22Rv1 (cell line): ENCODE results near the gene NAPA.
A peak's percentile ranks its signal among the peaks of the same experiment; 100 is the strongest.

Experiments used
- H3K27ac ChIP-seq: fragments of 450-650 bp; 2 replicates; pipeline ENCODE4 v1.5.1; 2017
- ZFX ChIP-seq: fragments of 450-650 bp; IDR thresholded peaks from 2 replicates; pipeline ENCODE4 v1.6.1; 2017; ENCODE audit warnings: antibody characterized with exemption, borderline replicate concordance
- TF ChIP-seq, protein P1 (sequence below): fragments of 450-650 bp; IDR thresholded peaks from 2 replicates; pipeline ENCODE4 v1.5.1; 2017; ENCODE audit warnings: mild to moderate bottlenecking

The NAPA gene

DNA sequence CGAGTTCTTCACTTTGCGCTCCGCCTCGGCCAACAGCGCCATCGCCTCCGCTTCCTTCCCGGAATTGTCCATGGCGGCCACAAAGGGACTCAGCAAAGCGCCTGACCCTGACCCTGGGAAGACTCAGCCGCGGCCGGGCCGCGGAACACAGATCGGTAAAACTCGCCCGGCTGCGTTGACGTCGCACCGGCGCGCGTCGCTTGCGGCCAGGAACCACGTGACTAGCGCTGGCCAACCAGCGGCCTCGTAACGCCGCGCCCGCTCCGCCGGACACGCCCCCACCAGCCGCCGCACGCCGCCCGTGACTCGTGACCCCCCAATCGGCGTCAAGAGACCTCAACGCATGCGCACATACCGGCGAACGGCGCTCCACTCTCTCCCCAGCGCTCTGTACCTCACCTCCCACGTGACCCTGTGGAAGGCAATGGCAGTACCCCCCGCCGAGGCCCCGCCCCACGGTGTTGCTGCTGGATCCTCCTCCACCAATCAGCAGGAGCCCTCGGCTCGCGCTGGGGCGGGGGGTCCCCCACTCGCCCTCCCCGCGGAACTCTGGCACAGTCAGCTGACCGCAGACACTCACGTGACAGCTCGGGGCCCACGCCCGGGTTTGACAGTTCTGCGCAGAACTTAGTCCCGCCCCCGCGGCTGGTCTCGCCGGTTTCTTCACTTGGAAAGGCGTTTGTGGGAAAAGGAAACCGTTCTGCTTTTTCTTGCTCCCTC, at the start of gene NAPA:
Gene NAPA, minus strand, starts transcription at position 195 of the 720 bp plus-strand sequence. Its CDS starts 123 bp downstream, at position 72.
- TF ChIP-seq, protein P1, sequence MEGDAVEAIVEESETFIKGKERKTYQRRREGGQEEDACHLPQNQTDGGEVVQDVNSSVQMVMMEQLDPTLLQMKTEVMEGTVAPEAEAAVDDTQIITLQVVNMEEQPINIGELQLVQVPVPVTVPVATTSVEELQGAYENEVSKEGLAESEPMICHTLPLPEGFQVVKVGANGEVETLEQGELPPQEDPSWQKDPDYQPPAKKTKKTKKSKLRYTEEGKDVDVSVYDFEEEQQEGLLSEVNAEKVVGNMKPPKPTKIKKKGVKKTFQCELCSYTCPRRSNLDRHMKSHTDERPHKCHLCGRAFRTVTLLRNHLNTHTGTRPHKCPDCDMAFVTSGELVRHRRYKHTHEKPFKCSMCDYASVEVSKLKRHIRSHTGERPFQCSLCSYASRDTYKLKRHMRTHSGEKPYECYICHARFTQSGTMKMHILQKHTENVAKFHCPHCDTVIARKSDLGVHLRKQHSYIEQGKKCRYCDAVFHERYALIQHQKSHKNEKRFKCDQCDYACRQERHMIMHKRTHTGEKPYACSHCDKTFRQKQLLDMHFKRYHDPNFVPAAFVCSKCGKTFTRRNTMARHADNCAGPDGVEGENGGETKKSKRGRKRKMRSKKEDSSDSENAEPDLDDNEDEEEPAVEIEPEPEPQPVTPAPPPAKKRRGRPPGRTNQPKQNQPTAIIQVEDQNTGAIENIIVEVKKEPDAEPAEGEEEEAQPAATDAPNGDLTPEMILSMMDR: no peak
- TF ChIP-seq ZFX: no peak
- peak within 1 kb of the TSS; percentile 92 for H3K27ac ChIP-seq

DNA sequence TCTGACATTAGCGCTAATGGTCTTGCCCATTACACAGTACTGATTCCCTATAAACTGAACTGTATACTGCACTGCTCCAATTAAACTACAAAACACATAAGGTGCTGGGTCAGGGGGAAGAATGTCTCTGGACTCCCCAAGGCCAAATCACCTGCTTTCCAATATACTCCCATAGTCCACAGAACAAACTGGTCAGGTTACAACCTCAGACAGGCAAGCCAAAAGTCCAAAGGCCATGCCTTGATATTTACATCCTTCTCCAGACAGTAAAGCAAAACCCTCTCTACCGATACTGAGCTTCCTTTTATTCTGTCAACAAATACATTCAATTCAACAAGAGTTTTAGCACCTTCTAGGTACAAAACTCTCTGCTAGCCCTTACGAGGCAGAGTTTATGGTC, 49.2 kb upstream of the NAPA start:
- TF ChIP-seq ZFX: no peak
- H3K27ac ChIP-seq: peak overlapping the region; percentile 75

DNA sequence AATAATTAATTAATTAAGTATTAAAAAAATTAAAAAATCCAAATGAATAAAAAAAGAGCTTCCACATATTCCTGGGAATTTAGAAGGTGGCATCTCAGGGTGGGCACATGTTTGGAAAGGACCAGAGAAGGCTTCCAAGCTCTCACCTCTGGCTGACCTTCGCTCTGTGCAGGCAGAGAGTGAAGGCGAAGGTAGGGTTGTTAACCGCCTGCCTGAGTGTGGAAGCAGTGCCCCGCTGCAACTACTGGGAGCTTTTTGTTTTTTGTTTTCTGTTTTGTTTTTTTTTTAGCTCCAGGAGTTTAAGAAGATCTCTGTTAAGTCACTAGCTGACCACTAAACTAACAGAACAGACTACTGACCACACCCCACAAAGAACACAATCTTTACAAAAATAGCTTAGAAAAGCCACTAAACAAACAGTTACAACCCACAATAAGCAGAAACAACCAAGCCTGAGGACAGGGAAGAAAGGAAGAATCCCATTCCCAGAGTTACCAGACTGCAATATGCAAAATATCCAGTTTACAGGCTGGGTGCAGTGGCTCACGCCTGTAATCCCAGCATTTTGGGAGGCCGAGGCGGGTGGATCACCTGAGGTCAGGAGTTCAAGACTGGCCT, 46.7 kb upstream of the NAPA start:
- no peak for TF ChIP-seq ZFX
- TF ChIP-seq, protein P1: no peak
- peak overlapping the region; percentile 75 for H3K27ac ChIP-seq

DNA sequence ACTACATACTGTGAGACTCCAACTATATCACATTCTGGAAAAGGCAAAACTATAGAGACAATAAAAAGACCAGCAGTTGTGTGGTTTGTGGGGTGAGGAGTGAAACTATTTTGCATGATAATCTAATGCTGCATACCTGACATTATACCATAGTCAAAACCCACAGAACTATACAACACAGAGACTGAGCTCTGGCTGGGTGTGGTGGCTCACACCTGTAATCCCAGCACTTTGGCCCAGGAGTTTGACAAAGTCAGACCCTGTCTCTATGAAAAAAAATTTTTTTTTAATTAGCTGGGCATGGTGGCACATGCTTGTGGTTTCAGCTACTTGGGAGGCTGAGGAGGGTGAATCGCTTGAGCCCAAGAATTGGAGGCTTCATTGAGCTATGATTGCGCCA, 46.1 kb upstream of the NAPA start:
- no peak for TF ChIP-seq ZFX
- TF ChIP-seq, protein P1: no peak
- H3K27ac ChIP-seq: peak overlapping the region; percentile 75

DNA sequence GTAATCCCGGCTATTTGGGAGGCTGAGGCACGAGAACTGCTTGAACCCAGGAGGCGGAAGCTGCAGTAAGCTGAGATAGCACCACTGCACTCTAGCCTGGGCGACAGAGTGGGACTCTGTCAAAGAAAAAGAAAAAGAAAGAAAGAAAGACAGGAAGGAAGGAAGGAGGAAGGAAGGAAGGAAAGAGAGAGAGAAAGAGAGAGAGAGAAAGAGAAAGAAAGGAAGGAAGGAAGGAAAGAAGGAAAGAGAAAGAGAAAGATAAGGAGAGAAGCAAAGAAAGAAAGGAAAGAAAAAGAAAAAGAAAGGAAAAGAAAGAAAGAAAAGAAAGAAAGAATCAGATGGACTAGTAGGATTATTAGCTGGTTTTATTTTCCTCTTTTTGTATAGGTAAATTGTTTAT, 35.3 kb upstream of the NAPA start:
- no peak overlapping the region for H3K27ac ChIP-seq
- TF ChIP-seq, protein P1: no peak
- TF ChIP-seq ZFX: no peak

DNA sequence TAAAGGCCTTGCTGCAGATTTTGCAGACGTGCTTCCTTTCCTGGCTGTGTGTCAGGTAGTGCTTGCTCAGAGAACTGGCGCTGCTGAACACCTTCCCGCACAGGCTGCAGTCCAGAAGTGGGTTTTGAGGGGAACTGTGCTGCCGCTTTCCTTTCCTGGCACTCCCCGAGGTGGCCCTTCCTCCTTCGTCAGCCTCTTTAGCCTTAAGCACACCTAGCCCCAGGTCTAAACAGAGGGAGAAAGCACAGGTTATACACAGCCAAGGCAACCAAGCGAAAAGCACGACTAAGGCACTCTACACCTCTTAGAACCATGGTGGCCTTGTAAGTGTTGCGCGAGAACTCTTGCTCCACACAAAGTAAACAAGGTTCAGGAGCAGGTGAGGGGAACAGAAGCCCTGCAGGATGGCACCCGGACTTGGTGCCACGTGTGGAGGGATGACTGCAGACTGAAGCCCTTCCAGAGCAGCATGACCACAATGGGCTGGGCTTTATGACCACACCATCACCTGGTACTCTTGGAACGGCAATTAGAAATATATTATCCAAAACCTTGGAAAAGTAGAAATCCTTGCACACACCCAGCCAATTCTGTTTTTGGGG, 34.5 kb upstream of the NAPA start:
- TF ChIP-seq ZFX: no peak
- TF ChIP-seq, protein P1: no peak
- H3K27ac ChIP-seq: no peak overlapping the region

DNA sequence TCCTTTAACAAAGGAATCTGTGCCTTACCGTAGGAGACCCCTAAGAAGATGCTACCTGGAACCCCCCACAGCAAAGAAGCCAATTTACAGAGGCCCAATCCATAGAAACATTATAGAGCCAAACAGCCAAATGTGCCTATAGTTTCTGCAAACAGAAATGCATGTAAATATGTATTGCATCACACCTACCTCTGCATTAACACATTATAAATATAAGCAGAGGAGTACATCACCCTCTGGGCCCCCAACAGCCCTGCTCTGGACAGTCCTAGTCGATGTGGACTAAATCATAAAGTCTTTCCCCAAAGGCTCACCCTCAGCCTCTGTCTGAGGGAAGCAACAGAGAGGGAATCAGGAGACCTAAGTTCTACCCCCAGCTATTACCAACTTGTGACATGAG, 32.3 kb upstream of the NAPA start:
- no peak overlapping the region for H3K27ac ChIP-seq

More for the DNA sequence above, 32.3 kb upstream of the NAPA start:
- no peak for TF ChIP-seq ZFX
- TF ChIP-seq, protein P1: no peak
